CD4-positive, alpha-beta T cell treated with Interleukin-17A for 1 hour (primary cell): ENCODE data around the gene CDKN2B-AS1.

Experiments
- DNase-seq: peaks from one replicate; pipeline ENCODE4 v3.0.0-alpha.2; 2020

The CDKN2B-AS1 gene

GRCh38 chr9:22008384-22008716 is 13.8 kb downstream of the CDKN2B-AS1 start:
- no peak for DNase-seq

GRCh38 chr9:22008717-22009505 is 14.3 kb downstream of the CDKN2B-AS1 start, which contains the start of gene CDKN2B:
TSS of gene CDKN2B (minus strand) at chr9:22009305. CDS start at chr9:22008953, 352 bp downstream.
- DNase-seq: peak; percentile 81

- DNase-seq: no peak
These were observed 14.9 kb downstream of the CDKN2B-AS1 start for GRCh38 chr9:22009506-22009867.

- DNase-seq: no peak
These were observed 16.5 kb downstream of the CDKN2B-AS1 start for GRCh38 chr9:22010866-22011625.

- DNase-seq: no peak
These were observed 27.8 kb downstream of the CDKN2B-AS1 start for GRCh38 chr9:22022396-22022795.

GRCh38 chr9:22026696-22027095 is 32.1 kb downstream of the CDKN2B-AS1 start:
- DNase-seq: no peak

GRCh38 chr9:22028394-22028793 is 33.8 kb downstream of the CDKN2B-AS1 start:
- no peak for DNase-seq

GRCh38 chr9:22029231-22029630 is 34.6 kb downstream of the CDKN2B-AS1 start:
- DNase-seq: no peak

GRCh38 chr9:22030101-22030598 is 35.6 kb downstream of the CDKN2B-AS1 start:
- no peak for DNase-seq

- DNase-seq: no peak
These were observed 37.2 kb downstream of the CDKN2B-AS1 start for GRCh38 chr9:22031655-22032411.

- no peak for DNase-seq
These were observed 38.5 kb downstream of the CDKN2B-AS1 start for GRCh38 chr9:22033012-22033630.

GRCh38 chr9:22035591-22036011 is 41.0 kb downstream of the CDKN2B-AS1 start:
- DNase-seq: no peak

- no peak for DNase-seq
These were observed 42.5 kb downstream of the CDKN2B-AS1 start for GRCh38 chr9:22036866-22037626.

GRCh38 chr9:22037954-22038690 is 43.5 kb downstream of the CDKN2B-AS1 start:
- DNase-seq: peak; percentile 53

GRCh38 chr9:22039258-22039657 is 44.7 kb downstream of the CDKN2B-AS1 start:
- DNase-seq: no peak

- no peak for DNase-seq
These were observed 46.2 kb downstream of the CDKN2B-AS1 start for GRCh38 chr9:22040760-22041159.

- DNase-seq: no peak
These were observed 46.8 kb downstream of the CDKN2B-AS1 start for GRCh38 chr9:22041344-22041743.

- DNase-seq: no peak
These were observed 47.2 kb downstream of the CDKN2B-AS1 start for GRCh38 chr9:22041775-22042174.

- DNase-seq: no peak
These were observed 49.3 kb downstream of the CDKN2B-AS1 start for GRCh38 chr9:22043928-22044327.

- no peak for DNase-seq
These were observed 50.0 kb downstream of the CDKN2B-AS1 start for GRCh38 chr9:22044583-22044982.

GRCh38 chr9:22045423-22045822 is 50.8 kb downstream of the CDKN2B-AS1 start:
- DNase-seq: no peak
